ENCODE results near the gene PPIA. TPM values are rescaled to one million over a fixed set of nuclear protein-coding genes. Genes with fewer than 3 reads are reported as not detected.

PPIA gene
- total RNA-seq, 1 donor from 2014 or later = 524 TPM

DNA sequence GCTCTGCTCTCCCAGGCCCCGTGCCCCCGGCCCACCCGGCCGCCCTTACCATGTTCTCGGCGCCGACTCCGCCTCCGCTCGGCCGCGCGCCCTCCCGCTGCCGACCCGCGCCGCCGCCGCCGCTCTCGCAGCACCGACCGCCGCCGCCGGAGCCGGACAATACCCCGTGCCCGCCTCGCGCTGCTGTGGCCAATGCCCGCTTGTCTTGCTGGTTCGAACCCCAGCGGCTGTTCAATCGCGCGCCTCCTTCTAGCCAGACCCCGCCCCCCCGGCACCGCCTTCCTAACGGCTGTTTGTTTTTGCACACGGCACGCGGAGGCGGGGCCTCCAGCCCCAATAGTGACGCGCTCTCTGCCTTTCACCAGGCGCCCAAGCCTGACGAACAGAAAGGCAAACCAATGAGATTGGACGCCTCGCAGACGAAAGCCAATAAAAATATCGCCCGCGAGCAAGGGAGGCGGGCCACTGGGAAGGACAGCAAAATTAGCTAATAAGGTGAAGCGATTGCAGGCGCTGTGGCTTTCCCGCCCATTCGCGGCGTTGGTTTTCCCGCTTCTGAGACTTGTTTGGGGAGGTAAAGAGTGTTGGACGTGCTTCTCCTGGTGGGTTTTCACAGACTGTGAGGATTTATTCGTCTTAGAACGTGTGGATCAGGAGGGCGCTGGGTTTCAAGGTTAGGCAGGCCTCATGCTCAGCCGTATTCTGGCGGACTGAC is 51.6 kb downstream of the PPIA start, which contains the start of gene H2AZ2:
TSS of gene H2AZ2 (minus strand) at position 168 of the 715 bp plus-strand sequence. CDS start at position 52, 116 bp downstream.
- DNase-seq (ENCODE audit: missing footprints) (peak; percentile 100), ATAC-seq (peak; percentile 97)
- intact Hi-C loops (cut with DNase I) = loop anchor here (1.0 to 10.0 kb wide), 6 partner anchors 37 to 353 kb away; partner anchors contain the start of genes NUDCD3, OGDH, PPIA and PURB

DNA sequence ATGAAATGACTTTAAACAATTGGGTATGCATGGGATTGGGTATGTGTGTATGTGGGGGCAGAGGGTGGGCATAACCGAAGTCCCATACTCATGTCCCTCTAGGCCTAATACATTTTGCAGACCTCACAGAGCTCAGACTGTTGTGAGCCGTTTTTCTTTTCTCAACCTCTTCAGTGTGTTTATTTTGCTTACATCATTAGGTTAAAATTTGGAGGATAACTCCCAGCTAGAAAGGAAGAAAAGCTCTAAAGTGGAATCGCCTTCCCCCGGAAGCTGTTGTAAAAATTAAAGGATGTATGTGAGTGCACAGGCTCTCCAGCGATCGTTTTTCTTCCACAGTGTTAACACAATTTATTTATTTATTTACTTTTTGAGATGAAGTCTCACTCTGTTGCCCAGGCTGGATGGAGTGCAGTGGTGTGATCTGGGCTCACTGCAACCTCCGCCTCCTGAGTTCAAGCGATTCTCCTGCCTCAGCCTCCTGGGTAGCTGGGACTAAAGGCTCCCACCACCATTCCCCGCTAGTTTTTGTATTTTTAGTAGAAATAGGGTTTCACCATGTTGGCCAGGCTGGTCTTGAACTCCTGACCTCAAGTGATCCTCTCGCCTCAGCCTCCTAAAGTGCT is 52.9 kb downstream of the PPIA start:
- DNase-seq (ENCODE audit: missing footprints) (no peak), ATAC-seq (no peak)
- intact Hi-C loops (cut with DNase I) = loop anchor here (5.0 to 10.0 kb wide), 2 partner anchors 102 to 355 kb away; partner anchors contain the start of genes NUDCD3 and ZMIZ2

DNA sequence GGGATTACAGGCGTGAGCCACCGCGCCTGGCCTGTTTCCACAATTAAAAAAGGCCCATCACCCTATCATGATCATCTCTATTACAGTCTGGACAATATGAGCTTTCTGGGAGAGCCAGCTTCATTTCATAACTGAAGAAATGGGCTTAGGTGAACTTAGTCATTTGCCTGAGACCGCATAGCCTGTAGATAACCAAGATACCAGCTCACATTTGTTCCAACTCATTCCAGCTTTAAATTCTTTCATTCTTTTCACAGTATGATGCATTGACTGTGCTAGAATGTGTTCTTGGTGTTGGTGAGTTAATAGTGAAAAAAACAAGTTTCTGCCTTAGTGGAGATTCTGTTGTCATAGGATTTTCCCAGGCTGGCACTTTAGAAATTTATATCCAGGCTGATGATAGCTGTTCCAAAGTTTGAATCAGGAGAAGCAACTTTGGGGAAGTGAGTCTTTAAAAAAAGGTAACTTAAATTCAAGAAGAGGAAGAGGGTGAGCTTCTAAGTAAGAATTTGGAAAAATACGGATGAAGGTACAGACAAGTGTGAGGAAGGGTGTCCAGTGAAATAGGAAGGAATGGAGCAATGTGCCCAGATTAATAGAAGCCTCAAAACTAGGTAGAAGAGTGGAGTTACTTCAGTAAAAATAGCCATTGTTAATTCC is 53.5 kb downstream of the PPIA start:
- ATAC-seq (no peak), DNase-seq (ENCODE audit: missing footprints) (no peak)
- intact Hi-C loops (cut with DNase I) = loop anchor here (5.0 to 10.0 kb wide), 2 partner anchors 103 to 355 kb away; partner anchors contain the start of genes NUDCD3 and ZMIZ2

DNA sequence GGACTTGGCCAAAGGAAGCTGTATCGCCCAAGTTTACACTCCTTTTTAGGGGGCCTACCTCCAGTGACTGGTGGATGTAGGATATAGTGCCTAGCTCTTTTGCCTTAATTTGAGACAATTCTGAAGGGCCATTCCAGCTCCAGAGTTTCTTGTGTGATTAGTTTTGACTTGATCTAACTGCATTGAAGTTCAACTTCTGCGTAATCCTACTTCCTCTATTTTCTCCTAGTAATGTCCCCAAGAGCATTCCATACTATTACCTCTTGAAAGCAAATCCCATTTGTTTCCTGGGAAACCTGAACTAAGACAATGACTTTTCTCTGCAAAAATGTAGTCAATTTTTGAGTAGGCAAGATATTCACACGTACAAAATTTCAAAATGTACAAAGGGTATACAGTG is 56.1 kb downstream of the PPIA start:
- DNase-seq (ENCODE audit: missing footprints) (no peak), ATAC-seq (no peak)
- intact Hi-C loops (cut with DNase I) = no loop called here

Other genes starting within 250 kb of the PPIA start
- gene DDX56, start 222.8 kb upstream of the PPIA start, total RNA-seq = 29.6 TPM
- gene TMED4, start 214.4 kb upstream of the PPIA start, total RNA-seq = 49.7 TPM
- gene OGDH, start 190.1 kb upstream of the PPIA start, total RNA-seq = 679 TPM
- gene ZMIZ2, start 47.8 kb upstream of the PPIA start, total RNA-seq = 62.2 TPM
- 229 TPM for gene H2AZ2, start 51.4 kb downstream of the PPIA start, total RNA-seq
- 13.8 TPM for gene PURB, start 88.8 kb downstream of the PPIA start, total RNA-seq
- 1.9 TPM for gene MYO1G, start 182.3 kb downstream of the PPIA start, total RNA-seq
- 38.7 TPM for gene CCM2, start 203.5 kb downstream of the PPIA start, total RNA-seq

All from Right ventricle myocardium inferior (tissue), 1 donor.